Type B pancreatic cell (in vitro differentiated cells): ENCODE measurements around the gene SH3TC2. TPM values are rescaled to one million over a fixed set of nuclear protein-coding genes. Genes with fewer than 3 reads are reported as not detected.

Experiments
- DNase-seq: peaks from one replicate; pipeline ENCODE4 v3.0.0; 2021; ENCODE audit warnings: mixed read lengths; ENCODE audit not compliant: unreplicated experiment; ENCODE audit errors: extremely low spot score
- H3K27ac Mint-ChIP-seq: 2 replicates; pipeline ENCODE4 v1.8.0; 2021; ENCODE audit warnings: mild to moderate bottlenecking, mixed read lengths
- H3K27me3 Mint-ChIP-seq: 2 replicates; pipeline ENCODE4 v1.8.0; 2021; ENCODE audit warnings: mixed read lengths
- H3K36me3 Mint-ChIP-seq: 2 replicates; pipeline ENCODE4 v1.8.0; 2021; ENCODE audit warnings: mixed read lengths
- H3K4me1 Mint-ChIP-seq: one replicate; pipeline ENCODE4 v1.8.0; 2021; ENCODE audit warnings: mixed read lengths; ENCODE audit not compliant: unreplicated experiment
- H3K4me3 Mint-ChIP-seq: 2 replicates; pipeline ENCODE4 v1.8.0; 2021; ENCODE audit warnings: mild to moderate bottlenecking, mixed read lengths
- H3K9me3 Mint-ChIP-seq: 2 replicates; pipeline ENCODE4 v1.8.0; 2021; ENCODE audit warnings: mixed read lengths
- CTCF ChIP-seq: fragments of 200-600 bp; sonication (generic); conservative IDR thresholded peaks from 2 replicates; pipeline ENCODE4 v1.5.0; 2021; ENCODE audit warnings: antibody characterized with exemption, mild to moderate bottlenecking
- total RNA-seq: library from RNA; stranded (reverse); gene quantifications from 2 replicates; pipeline ENCODE4 v1.2.1, GENCODE V29; 2021; ENCODE audit warnings: low replicate concordance

SH3TC2 gene
- total RNA-seq, 1 donor from 2014 or later, result 8.6 TPM

GRCh38 chr5:149024477-149024876 lies 38.4 kb downstream of the SH3TC2 start:
- no peak for DNase-seq
- peaks cover 2% of the 10 kb centered on the region for H3K27me3 Mint-ChIP-seq
- no peaks in the 10 kb centered on the region for H3K36me3 Mint-ChIP-seq
- H3K4me3 Mint-ChIP-seq, result no peak overlapping the region
- H3K4me1 Mint-ChIP-seq, result peaks cover 14% of the 10 kb centered on the region
- H3K9me3 Mint-ChIP-seq, result no peaks in the 10 kb centered on the region
- no peak overlapping the region for H3K27ac Mint-ChIP-seq
- TF ChIP-seq CTCF, result no peak

GRCh38 chr5:149022200-149022599 lies 40.7 kb downstream of the SH3TC2 start:
- TF ChIP-seq CTCF, result no peak
- no peaks in the 10 kb centered on the region for H3K36me3 Mint-ChIP-seq
- no peak overlapping the region for H3K4me3 Mint-ChIP-seq
- peaks cover 29% of the 10 kb centered on the region for H3K4me1 Mint-ChIP-seq
- DNase-seq, result no peak
- no peaks in the 10 kb centered on the region for H3K9me3 Mint-ChIP-seq
- H3K27me3 Mint-ChIP-seq, result peaks cover 2% of the 10 kb centered on the region
- no peak overlapping the region for H3K27ac Mint-ChIP-seq

- no peak for TF ChIP-seq CTCF
- no peak overlapping the region for H3K27ac Mint-ChIP-seq
- DNase-seq, result no peak
- peaks cover 2% of the 10 kb centered on the region for H3K27me3 Mint-ChIP-seq
- H3K4me1 Mint-ChIP-seq, result peaks cover 25% of the 10 kb centered on the region
- no peak overlapping the region for H3K4me3 Mint-ChIP-seq
- H3K9me3 Mint-ChIP-seq, result no peaks in the 10 kb centered on the region
- no peaks in the 10 kb centered on the region for H3K36me3 Mint-ChIP-seq
Observed at GRCh38 chr5:149019679-149020078, 43.2 kb downstream of the SH3TC2 start.

- DNase-seq, result no peak
- Mint-ChIP-seq H3K9me3 (no peaks in the 10 kb centered on the region), H3K27ac (peak overlapping the region; percentile 6), H3K36me3 (no peaks in the 10 kb centered on the region), H3K4me3 (peak overlapping the region; percentile 52), H3K4me1 (peaks cover 25% of the 10 kb centered on the region), H3K27me3 (peaks cover under 1% of the 10 kb centered on the region)
- no peak for TF ChIP-seq CTCF
Observed at GRCh38 chr5:149018909-149019443, 43.9 kb downstream of the SH3TC2 start.

GRCh38 chr5:149017636-149018035 lies 45.2 kb downstream of the SH3TC2 start:
- no peaks in the 10 kb centered on the region for H3K27me3 Mint-ChIP-seq
- no peak overlapping the region for H3K27ac Mint-ChIP-seq
- H3K4me1 Mint-ChIP-seq, result peaks cover 25% of the 10 kb centered on the region
- no peak for DNase-seq
- H3K9me3 Mint-ChIP-seq, result no peaks in the 10 kb centered on the region
- no peak for TF ChIP-seq CTCF
- H3K4me3 Mint-ChIP-seq, result no peak overlapping the region
- H3K36me3 Mint-ChIP-seq, result no peaks in the 10 kb centered on the region

GRCh38 chr5:149015561-149015960 lies 47.3 kb downstream of the SH3TC2 start:
- Mint-ChIP-seq H3K27me3 (no peaks in the 10 kb centered on the region), H3K27ac (no peak overlapping the region), H3K4me3 (no peak overlapping the region), H3K4me1 (peaks cover 25% of the 10 kb centered on the region), H3K36me3 (no peaks in the 10 kb centered on the region), H3K9me3 (no peaks in the 10 kb centered on the region)
- no peak for TF ChIP-seq CTCF
- DNase-seq, result no peak
